ENCODE data around the gene TTLL11.

DNA sequence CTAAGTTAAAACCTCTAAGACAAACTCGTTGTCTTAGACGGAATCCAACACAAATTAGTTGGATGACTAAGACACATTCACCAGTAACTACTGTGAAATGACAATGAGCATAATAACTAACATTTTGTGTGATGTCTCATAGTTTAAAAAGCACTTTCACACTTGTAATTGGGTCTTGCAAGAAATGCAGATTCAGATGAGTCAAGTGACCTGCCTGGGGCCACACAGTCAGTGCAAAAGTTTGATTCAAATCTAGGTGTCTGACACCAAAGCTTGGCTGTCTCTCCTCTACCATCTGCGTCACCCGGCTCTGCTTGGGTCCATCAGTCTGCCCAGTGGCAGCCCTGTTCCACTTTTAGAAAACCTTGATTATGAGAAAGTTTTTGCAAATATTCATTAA is 143.7 kb downstream of the TTLL11 start:
- no peak for TF ChIP-seq POLR2A (IDR thresholded peaks at IDR 0.05)
- TF ChIP-seq, protein P1, sequence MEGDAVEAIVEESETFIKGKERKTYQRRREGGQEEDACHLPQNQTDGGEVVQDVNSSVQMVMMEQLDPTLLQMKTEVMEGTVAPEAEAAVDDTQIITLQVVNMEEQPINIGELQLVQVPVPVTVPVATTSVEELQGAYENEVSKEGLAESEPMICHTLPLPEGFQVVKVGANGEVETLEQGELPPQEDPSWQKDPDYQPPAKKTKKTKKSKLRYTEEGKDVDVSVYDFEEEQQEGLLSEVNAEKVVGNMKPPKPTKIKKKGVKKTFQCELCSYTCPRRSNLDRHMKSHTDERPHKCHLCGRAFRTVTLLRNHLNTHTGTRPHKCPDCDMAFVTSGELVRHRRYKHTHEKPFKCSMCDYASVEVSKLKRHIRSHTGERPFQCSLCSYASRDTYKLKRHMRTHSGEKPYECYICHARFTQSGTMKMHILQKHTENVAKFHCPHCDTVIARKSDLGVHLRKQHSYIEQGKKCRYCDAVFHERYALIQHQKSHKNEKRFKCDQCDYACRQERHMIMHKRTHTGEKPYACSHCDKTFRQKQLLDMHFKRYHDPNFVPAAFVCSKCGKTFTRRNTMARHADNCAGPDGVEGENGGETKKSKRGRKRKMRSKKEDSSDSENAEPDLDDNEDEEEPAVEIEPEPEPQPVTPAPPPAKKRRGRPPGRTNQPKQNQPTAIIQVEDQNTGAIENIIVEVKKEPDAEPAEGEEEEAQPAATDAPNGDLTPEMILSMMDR (IDR thresholded peaks at IDR 0.05 in 4 of 5, conservative IDR thresholded peaks at IDR 0.05 in 1 of 5) = no peak
